RKO (cell line): ENCODE results near the gene FAM76B.
"Not testable (repeated sequence)": the region's sequence is repeated elsewhere in the genome, so short reads cannot be mapped to it uniquely, and the experiment has no call there.

Source experiments
- DNase-seq: peaks from one replicate; pipeline ENCODE4 v3.0.0-alpha.2; 2016; ENCODE audit warnings: low spot score

FAM76B gene

GRCh38 chr11:95789506-95790122, at the start of gene FAM76B:
Gene FAM76B (minus strand): TSS chr11:95789782. CDS start chr11:95789478, 304 bp downstream.
- peak; percentile 98 for DNase-seq

DNA sequence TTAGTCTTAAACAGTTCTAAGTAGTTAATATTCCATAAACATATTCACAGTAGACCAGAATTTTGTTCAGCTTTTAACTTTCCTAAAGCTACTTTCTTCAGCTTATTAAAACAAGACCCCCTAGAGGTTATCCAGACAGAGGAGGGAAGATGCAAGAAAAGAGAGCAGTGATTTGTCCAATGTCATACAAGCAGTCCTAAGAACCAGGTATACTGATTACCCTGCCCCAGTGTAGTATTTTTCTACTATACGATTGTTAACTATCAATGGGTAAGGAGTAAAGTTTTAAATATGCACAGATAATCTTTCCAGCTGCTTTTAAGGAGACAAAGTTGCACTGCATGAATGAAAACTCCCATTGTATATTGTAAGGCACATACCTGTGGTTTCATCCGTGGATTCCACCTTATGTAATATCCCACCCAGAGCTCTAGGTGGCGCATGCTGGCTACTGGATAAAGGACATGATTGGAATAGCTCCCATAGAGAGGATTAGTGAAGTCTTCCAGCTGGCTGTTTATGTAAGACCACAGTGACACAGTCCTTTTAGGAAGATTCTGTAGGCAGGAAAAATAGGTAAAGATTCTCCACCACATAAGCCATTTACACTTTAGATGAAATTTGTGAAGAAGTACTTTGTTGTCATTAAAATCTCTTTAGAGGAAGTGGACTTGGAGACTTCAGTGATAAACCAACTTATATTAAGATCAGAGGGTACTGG, 46.3 kb upstream of the FAM76B start:
- DNase-seq: peak; percentile 84

- DNase-seq: no peak
These were observed 45.8 kb upstream of the FAM76B start for GRCh38 chr11:95835351-95835750.

- no peak for DNase-seq
These were observed 43.8 kb upstream of the FAM76B start for GRCh38 chr11:95833378-95833777.

GRCh38 chr11:95832763-95833162, 43.2 kb upstream of the FAM76B start:
- no peak for DNase-seq

DNA sequence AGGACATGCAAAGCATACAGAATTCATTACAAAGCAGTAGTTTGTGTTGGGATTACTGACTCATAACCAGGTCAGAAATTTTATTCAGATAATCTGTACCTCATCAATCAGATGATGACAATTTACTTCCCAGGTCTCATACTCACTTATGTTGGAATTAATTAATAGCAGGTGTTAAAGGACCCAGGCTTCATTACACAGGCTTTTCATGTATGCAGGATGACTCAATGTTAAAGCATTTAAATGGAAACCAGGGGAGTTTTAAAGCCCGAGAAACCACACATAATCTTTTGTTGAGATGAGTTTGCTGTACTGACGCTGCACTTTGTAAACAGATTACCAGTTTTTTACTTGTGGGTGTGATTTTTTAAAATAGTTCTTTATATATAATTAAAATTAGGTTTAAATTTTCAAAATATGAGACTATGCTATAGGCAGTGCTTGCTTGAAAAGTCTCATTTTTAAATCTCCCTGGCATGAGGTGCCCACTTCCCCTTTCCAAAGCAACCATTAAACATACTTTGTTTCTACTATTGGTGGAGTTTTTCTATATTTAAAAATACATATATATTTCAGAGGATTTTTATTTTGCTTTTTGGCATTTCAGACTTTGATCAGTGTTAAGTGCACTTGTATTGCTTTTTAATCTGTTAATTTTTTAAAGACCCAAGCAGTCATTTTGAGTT, 41.8 kb upstream of the FAM76B start:
- no peak for DNase-seq

DNA sequence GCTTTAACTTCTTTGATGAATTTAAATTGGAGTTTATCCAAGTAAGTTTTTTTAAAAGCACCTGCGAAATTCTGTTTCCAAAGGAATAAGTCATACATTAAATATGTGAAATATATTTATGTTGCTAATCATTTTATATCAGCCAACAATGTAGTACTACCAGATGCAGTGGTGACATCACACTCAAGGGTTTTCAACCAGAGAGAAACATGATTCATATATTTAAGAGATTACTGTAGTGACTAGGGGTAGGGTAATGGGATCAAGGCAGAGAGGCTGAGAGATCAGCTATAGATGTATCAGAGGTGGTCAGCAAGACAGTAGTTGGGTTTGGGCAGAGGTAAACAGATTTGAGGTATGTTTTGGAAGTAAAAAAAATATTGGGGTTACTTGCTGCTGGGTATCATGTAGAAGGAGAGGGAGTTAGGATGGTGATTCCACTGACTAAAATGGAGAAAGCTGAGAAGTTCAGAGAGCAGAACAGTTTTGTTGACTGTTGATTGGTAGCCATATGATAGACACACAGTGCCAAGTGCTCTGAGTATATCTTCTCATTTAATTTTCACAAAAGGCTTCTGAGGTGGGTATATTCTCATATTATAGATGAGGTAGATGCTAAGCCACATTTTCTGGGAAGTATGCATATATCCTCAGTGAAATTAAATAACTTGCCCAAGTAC, 40.1 kb upstream of the FAM76B start:
- DNase-seq: peak; percentile 16

GRCh38 chr11:95827696-95828095, 38.1 kb upstream of the FAM76B start:
- DNase-seq: no peak

DNA sequence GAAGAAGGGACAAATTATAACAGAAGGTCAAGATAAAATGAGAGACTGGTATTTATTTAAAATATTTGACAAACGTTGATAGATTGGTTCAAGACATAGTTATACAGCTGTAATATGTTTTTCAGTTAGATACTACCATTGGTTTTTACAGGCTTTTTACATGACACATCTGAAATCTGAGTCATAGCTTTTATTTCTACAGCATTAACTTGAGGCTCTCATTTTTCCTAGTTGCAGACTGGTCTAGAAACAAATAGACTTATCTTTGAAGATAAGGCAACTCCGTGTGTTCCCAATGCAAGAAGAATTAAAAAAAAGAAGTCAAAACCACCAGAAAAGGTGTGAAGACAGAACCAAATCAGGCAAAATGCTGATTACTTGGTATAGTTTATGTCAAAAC, 32.1 kb upstream of the FAM76B start:
- peak; percentile 37 for DNase-seq

- DNase-seq: no peak
These were observed 26.5 kb upstream of the FAM76B start for GRCh38 chr11:95816037-95816436.

GRCh38 chr11:95811052-95811451, 21.5 kb upstream of the FAM76B start:
- not testable (repeated sequence) for DNase-seq

GRCh38 chr11:95806464-95806863, 16.9 kb upstream of the FAM76B start:
- not testable (repeated sequence) for DNase-seq

DNA sequence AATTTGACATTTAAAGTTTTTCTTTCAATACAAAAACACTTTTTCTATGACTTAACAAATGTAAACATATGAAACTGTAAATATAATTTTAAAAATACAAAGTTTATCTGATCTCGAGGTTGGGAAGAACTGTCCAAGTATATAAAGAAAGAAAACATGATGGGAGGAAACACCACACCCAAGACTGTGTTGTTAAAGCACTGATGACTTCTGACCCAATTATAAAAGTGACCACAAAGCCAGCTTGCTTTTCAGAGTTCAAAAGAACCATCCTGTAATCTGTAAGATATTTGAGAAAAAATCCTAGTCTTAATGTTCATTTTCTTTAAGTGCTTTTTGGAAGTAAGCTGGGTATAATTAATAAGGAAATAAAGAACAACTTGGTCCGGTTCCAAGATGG, 16.3 kb upstream of the FAM76B start:
- no peak for DNase-seq

- no peak for DNase-seq
These were observed 14.4 kb upstream of the FAM76B start for GRCh38 chr11:95803973-95804372.

DNA sequence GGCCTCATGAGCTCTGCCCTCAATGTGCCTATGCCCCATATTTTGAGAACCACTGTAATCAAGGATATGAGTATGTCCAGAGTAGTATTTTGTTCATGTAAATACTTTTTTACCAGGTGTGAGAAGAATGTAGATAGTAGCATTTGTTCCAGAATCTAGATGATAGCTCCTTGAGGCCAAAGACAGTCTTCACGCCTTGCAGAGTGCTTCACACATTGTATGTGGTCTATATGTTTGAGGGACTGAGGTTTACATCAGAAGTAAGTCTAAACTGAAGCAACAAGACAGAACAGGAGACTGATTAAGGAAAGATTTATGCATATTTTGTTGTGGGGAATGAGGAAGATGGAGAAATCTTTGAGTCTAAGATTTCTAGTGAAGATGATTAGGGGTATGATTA, 13.2 kb upstream of the FAM76B start:
- no peak for DNase-seq

DNA sequence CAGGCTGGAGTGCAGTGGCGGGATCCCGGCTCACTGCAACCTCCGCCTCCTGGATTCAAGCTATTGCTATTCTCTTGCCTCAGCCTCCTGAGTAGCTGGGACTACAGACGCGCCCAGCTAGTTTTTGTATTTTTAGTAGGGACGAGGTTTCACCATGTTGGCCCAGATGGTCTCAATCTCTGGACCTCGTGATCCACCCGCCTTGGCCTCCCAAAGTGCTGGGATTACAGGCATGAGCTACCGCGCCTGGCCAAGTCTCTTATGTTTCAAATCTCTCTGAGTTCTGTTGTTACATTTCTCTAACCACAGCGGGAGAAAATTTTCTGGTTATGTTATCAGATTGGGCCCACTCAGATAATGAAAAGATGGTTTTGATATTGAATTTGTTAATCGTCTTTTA, 10.9 kb upstream of the FAM76B start:
- no peak for DNase-seq

GRCh38 chr11:95799546-95799945, 10.0 kb upstream of the FAM76B start:
- DNase-seq: no peak

DNA sequence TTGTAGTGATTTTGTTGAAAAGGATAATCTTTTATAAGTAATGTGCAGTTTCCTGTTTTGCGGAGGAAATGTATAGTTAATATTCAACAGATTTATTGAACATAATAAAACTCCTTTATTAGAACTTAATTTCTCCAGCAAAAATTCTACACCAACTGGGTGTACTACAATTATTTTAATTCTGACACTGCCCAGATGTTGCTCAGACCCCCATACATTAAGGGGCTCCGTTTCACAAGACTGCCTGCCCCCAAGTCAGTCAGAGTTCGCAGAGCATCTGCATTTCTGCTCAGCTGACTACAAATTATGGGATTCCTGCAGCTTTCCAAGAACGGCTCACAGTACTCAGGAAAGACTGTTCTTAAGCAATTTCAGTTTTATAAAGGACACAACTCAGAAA, 6.9 kb upstream of the FAM76B start:
- DNase-seq: no peak

GRCh38 chr11:95795627-95796295, 6.2 kb upstream of the FAM76B start:
- no peak for DNase-seq

DNA sequence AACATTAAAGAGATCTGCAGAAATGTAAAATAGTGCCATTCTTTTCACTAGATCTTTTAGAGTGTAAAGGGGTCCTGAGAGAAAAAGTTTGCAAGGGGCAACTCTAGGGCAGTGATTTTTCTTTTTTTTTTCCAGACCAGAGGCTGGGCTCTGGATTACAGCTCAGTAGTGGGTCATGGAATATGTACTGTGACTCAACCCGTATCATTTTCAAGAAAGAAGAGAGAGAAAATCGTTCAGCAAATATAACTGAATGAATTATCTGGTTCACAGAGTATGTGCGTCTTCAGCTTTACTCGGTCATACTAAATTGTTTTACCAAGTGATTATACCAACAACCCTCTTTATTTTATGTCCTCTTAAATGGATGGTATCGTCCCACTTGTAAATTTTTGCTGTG, 4.5 kb upstream of the FAM76B start:
- peak; percentile 49 for DNase-seq

- DNase-seq: no peak
These were observed 3.5 kb upstream of the FAM76B start for GRCh38 chr11:95793116-95793515.

GRCh38 chr11:95792700-95793099, 3.1 kb upstream of the FAM76B start:
- DNase-seq: no peak
